ENCODE data around the gene TSFM.

DNA sequence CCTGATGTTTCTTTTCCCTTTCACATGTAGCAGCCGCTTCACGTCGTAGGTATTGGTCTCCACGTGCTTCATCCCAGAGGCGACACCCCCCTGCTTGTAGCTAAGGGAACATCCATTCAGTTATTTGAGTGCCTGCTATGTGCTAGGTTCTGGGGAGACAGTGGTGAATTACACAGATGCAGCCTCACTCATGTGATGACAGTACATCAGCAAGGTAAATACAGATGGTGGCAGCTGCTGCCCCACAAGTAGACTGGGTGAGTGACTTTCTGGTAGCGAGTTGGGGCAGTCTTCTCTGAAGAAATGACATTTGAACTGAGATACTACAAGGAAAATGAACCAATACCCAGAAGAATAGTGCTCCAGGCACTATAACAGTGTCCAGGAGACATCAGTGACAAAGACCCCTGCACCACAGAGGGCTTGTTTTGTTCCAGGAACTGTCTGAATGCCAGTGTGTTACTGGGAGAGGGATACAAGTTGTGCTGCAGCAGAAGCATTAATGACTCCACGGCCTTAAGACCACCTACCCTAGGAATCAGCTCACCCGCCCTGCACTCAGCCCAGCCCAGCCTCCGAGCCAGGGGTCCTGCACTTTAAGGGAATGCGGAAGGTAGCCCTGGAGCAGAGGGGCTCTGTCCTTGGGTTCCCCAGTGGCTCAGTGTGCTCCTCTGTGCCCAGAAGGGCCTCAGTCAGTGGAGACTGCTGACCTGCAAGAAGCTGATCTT is 28.6 kb downstream of the TSFM start:
- no peak for TF ChIP-seq POLR2A (IDR thresholded peaks at IDR 0.05)
- TF ChIP-seq, protein P1, sequence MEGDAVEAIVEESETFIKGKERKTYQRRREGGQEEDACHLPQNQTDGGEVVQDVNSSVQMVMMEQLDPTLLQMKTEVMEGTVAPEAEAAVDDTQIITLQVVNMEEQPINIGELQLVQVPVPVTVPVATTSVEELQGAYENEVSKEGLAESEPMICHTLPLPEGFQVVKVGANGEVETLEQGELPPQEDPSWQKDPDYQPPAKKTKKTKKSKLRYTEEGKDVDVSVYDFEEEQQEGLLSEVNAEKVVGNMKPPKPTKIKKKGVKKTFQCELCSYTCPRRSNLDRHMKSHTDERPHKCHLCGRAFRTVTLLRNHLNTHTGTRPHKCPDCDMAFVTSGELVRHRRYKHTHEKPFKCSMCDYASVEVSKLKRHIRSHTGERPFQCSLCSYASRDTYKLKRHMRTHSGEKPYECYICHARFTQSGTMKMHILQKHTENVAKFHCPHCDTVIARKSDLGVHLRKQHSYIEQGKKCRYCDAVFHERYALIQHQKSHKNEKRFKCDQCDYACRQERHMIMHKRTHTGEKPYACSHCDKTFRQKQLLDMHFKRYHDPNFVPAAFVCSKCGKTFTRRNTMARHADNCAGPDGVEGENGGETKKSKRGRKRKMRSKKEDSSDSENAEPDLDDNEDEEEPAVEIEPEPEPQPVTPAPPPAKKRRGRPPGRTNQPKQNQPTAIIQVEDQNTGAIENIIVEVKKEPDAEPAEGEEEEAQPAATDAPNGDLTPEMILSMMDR (IDR thresholded peaks at IDR 0.05) = no peak

Data from suprapubic skin (tissue), 3 donors.